Activated CD4-positive, CD25-positive, alpha-beta regulatory T cell treated with anti-CD3 and anti-CD28 coated beads, Interleukin-2, amount 50 U/mL, for 16 hours (primary cell): ENCODE measurements around the gene PSEN2.

ENCODE experiments used
- DNase-seq: peaks from one replicate; pipeline ENCODE4 v3.0.0-alpha.2; 2020; ENCODE audit warnings: low read depth, low spot score

The PSEN2 gene

DNA sequence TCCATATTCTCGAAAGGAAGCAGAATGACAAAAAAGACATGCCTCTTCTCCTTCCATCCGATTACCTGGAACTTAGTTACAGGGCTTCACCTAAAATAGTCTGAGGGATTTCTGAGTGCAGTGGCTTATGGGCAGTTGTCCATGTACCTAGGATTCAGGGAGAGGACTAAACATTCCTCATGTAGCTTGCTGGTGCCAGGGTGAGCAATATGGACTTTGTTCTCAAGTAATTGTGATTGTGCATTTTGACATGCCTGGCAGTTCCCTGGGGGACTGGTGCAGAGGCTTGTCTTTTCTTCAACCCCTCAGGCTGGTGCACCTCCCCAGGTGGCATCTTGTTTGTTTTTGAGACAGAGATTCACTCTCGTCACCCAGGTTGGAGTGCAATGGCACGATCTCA, 6.1 kb upstream of the PSEN2 start:
- no peak for DNase-seq

DNA sequence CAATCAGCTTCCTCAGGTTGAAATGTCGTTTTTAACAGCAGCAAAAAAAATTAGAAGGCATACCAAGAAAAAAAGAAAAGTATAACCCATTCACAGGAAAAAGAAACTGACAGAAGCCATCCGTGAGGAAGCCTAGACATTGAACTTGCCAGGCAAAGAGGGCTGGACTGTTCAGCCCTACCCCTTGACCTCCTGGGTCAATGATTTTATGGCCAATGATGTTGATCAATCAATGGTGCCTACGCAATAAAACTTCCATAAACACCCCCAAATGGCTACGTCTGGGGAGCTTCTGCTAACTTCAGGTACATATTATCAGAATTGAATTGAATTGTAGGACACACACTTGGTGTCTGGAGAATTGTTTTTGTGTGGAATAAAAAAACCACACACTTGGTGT, 4.8 kb upstream of the PSEN2 start:
- DNase-seq = no peak

DNA sequence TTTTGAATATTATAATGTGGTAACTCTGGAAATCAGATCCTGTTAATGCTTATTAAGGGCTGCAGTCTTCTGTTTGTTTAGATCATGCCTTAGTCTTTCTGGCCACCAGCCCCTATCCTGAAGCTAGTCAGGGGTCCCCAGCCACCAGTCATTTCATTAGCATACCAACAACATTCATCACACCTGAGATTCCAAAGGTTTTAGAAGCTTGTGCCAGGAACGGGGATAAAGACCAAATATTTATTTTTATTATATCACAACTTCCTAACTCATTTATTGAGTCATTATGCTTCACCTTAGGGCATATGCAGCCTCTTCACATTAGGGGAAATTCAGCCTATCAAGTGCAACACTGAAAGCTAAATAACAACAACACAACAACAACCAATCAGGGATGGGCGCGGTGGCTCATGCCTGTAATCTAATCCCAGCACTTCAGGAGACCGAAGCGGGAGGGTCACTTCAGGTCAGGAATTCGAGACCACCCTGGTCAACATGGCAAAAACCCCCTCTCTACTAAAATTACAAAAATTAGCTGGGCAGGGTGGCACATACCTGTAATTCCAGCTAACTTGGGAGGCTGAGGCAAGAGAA, 2.9 kb upstream of the PSEN2 start:
- no peak for DNase-seq

GRCh38 chr1:226868726-226869125, 1.7 kb upstream of the PSEN2 start:
- no peak for DNase-seq

GRCh38 chr1:226870026-226870400, 403 bp upstream of the PSEN2 start:
- DNase-seq = no peak

- no peak for DNase-seq
Observed at GRCh38 chr1:226871636-226872327, 1.4 kb downstream of the PSEN2 start.

- DNase-seq = no peak
Observed at GRCh38 chr1:226872437-226872836, 2.0 kb downstream of the PSEN2 start.

DNA sequence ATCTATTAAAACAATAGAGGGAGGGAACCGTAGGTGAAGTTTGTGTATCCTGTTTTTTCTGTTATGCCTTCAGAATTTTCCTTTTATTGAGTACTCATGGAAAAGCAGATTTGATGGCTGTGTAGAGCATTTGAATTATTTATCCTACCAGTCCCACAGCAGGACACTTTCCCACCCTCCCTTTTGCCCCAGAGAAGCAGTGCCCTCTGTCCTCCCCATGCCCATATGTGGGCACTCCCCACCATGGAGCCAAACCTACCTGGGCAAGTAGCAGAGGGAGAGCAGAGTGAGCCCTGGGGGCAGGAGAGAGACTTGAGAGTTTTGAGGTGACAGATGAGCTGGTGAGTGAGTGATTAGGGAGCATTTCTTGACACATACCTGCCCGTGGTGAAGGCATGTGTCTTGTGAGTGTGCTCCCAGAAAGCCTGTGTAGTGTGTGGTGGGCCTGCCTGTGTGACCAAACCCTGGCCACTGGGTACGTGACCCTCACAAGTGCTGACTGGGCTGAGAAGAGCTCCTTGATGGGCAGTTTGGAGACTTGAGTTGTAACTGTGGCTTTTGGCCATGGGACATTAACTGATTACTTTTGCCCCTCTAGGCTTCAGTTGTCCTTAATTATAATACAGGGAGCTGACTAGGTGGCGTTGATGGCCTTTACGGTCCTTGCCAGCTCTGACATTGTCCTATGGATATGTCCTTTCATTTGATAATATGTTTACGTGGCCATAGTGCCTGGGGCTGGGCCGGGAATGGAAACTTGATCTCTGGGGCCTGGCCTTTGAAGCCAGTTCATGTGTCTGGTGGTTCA, 3.6 kb downstream of the PSEN2 start:
- DNase-seq = no peak

- DNase-seq = no peak
Observed at GRCh38 chr1:226874579-226875425, 4.4 kb downstream of the PSEN2 start.

GRCh38 chr1:226875641-226876295, 5.4 kb downstream of the PSEN2 start:
- DNase-seq = no peak

DNA sequence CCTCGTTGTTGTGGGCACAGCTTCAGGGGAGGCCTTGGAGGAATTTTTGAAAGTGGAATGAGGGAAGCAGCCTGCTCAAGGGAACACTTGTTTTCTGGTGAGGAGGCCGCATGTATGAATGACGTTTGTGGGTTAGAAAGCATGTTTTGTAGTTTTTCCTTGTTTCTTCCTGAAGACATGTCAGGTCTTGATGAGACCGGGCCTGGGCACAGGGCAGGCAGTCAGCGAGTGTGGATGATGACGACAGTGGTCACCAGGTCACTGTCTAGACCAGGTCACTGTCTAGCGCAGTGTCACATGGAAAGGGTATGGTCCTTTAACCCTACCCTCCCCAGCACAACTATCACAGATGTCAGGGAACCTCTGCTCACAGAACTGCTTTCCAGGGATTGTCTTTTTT, 7.3 kb downstream of the PSEN2 start:
- no peak for DNase-seq

DNA sequence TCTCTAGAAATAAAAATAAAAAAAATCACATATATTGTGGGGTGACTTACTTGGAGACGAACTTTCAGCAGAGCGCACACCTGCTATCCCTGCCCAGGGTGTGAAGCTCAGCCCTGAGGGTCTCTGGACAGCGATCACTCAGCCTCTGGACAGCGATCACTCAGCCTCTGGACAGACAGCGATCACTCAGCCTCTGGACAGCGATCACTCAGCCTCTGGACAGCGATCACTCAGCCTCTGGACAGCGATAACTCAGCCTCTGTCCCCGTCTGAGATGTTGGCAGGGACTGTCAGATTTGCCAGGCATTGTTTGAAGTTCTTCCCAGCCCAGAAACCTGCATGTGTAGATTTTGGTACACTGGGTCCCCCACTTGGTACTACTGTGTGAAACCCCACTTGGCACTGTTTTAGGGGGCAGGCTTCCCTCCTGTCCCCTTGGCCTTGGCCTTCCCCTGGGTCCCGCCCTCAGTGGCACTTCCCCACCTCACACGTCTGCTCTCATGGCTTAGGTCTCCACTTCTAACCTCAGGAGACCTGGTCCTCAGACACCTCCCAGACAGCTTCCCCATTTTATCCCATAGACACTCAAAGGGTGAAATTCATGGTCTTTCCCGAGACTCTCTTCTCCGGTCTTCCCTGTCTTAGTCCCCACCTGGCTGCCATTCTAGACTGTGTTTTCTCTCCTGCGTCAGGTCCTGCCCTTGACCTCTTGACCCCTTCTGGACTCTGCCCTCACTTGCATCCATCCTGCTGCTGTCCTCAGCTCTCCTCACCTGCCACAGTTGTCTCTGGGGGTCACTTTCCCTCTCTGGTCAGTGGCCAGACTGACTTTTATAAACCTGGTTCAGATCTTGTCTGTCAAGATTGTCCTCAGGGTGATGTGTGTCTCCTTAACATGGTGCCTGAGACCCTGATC, 10.2 kb downstream of the PSEN2 start:
- DNase-seq = no peak

DNA sequence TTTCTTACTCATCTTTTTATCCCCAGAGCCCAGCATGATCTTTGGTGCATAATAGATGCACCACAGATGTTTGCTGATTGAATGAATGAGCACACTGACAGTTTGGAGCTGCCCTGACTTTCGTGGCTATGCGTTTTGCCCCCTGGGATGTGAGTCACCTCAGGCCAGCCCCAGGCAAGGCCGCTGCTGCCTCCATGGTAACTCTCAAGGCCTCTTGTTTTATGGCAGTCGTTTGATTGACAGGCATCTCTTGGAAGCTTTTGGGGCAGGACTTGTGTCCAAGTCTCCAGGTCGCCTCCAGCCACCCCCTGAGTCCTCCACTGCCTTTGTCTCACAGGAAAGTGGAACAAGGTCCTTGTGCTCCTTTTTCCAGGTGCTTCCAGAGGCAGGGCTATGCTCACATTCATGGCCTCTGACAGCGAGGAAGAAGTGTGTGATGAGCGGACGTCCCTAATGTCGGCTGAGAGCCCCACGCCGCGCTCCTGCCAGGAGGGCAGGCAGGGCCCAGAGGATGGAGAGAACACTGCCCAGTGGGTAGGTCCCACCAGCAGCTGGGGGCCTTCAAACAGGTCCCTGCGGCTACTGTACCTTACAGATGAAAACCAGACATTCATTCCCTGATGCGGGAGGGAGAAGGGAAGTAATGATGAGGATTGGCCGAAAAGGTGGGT, 11.2 kb downstream of the PSEN2 start:
- no peak for DNase-seq

GRCh38 chr1:226882187-226882586, 11.8 kb downstream of the PSEN2 start:
- no peak for DNase-seq

GRCh38 chr1:226882631-226883409, 12.4 kb downstream of the PSEN2 start:
- no peak for DNase-seq

DNA sequence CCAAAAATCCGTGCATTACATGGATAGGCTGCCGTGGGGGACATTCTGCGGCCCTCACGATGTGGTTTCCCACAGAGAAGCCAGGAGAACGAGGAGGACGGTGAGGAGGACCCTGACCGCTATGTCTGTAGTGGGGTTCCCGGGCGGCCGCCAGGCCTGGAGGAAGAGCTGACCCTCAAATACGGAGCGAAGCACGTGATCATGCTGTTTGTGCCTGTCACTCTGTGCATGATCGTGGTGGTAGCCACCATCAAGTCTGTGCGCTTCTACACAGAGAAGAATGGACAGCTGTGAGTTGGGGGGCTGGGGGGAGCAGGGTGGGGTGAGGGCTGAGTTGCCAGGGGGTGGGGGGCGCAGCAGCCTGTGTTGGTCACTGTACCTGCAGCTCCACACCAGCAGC, 13.2 kb downstream of the PSEN2 start:
- no peak for DNase-seq

DNA sequence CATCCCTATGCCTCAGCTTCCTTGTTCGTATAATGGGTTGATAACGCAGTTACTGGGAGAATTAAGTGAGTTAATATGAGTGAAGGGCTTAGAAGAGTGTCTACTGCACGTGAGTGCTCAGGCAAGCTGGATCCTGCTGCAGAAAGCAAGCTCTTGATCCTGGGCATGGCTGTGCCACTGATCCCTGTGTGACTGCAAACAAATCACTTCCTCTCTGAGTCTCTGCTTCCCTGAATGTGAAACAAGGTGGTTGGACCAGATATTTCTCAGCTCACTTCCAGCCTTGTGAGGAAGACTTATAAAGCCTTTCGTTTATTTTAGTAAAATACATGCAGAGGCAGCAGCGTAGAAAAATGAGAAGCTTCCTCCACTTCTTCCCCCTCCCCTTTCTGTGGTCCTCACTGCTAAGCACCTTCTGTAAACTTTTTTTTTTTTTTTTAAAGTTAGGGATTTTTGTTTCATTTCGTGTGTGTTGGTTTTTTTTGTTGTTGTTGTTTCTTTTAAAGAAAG, 13.8 kb downstream of the PSEN2 start:
- no peak for DNase-seq

DNA sequence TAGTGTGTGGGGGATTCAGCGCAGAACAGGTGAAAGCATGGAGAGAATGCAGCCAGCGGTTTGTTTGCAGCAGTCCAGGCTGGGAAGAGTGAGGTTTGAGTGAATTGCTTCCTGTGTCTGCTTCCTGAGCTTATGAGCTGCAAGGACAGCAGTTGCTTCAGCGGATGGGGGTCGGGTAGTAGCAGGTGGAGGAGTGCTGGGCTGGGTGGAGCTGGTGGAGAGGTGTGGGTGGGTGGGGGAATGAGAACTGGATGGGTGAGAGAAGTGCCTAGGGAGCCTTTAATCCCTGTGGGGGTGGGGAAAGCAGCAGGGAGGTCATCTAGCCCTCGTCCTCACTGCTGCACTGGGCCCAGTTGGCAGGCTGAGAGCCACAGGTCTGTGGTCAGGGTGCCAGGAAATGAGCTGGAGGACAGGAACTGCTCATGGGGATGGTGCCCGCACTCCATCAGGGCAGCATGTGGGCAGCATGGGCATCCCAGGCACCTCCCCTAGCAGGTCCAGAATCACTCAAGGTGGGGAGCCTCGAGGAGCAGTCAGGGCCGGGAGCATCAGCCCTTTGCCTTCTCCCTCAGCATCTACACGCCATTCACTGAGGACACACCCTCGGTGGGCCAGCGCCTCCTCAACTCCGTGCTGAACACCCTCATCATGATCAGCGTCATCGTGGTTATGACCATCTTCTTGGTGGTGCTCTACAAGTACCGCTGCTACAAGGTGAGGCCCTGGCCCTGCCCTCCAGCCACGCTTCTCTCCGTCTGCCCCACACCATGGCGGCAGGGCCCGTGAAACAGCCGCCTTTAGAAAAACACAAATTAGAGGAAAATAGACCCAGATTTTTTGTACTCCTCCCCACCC, 14.8 kb downstream of the PSEN2 start:
- DNase-seq = no peak
